Spleen (tissue), 13 donors: Measurements from ENCODE around the gene ATP13A5. TPM values are rescaled to one million over a fixed set of nuclear protein-coding genes. Genes with fewer than 3 reads are reported as not detected.

Experiments
- DNase-seq: peaks from one replicate; pipeline ENCODE4 v3.0.0-alpha.2; 2020
- H3K27ac ChIP-seq, 8 donors: fragments of 200-600 bp; sonication (generic) in 7 of 8; 1 replicate in 4 of 8; 2 replicates in 4 of 8; pipeline versions ENCODE4 v1.5.0 to v1.8.0; 2016 to 2021; ENCODE audit warnings: inconsistent platforms in 4 of 8, mild to moderate bottlenecking in 4 of 8, moderate library complexity in 1 of 8
- H3K27me3 ChIP-seq, 7 donors: fragments of 200-600 bp; sonication (generic) in 6 of 7; replicated peaks in 1 of 7; 1 replicate in 4 of 7; 2 replicates in 3 of 7; pipeline versions ENCODE4 v1.5.0 to v1.8.0; 2016 to 2021; ENCODE audit warnings: inconsistent platforms in 3 of 7, mild to moderate bottlenecking in 1 of 7
- H3K36me3 ChIP-seq, 6 donors: fragments of 200-600 bp; sonication (generic) in 5 of 6; 1 replicate in 4 of 6; 2 replicates in 2 of 6; pipeline versions ENCODE4 v1.5.0 to v1.8.0; 2016 to 2021; ENCODE audit warnings: inconsistent platforms in 2 of 6
- H3K4me1 ChIP-seq, 6 donors: fragments of 200-600 bp; sonication (generic) in 5 of 6; 1 replicate in 3 of 6; 2 replicates in 3 of 6; pipeline versions ENCODE4 v1.5.0 to v1.8.0; 2016 to 2021; ENCODE audit warnings: inconsistent platforms in 3 of 6
- H3K4me3 ChIP-seq, 8 donors: fragments of 200-600 bp; sonication (generic) in 7 of 8; 1 replicate in 4 of 8; 2 replicates in 4 of 8; pipeline versions ENCODE4 v1.5.0 to v1.8.0; 2016 to 2021; ENCODE audit warnings: inconsistent platforms in 4 of 8, mild to moderate bottlenecking in 4 of 8, moderate library complexity in 2 of 8
- H3K9me3 ChIP-seq, 8 donors: fragments of 200-600 bp; sonication (generic) in 7 of 8; 1 replicate in 4 of 8; 2 replicates in 4 of 8; pipeline versions ENCODE4 v1.5.0 to v1.8.0; 2016 to 2021; ENCODE audit warnings: inconsistent platforms in 4 of 8
- CTCF ChIP-seq, 11 experiments: fragments of 200-600 bp in 7 of 11; fragments of 450-650 bp in 4 of 11; sonication (generic) in 4 of 11; IDR thresholded peaks in 8 of 11; conservative IDR thresholded peaks in 3 of 11; 1 replicate in 7 of 11; 2 replicates in 4 of 11; pipeline versions ENCODE4 v1.4.0 to v1.8.0; 2016 to 2021; ENCODE audit warnings: antibody characterized with exemption in 11 of 11, inconsistent platforms in 4 of 11, mild to moderate bottlenecking in 1 of 11
- POLR2A ChIP-seq, 3 donors: fragments of 450-650 bp; IDR thresholded peaks; one replicate each; pipeline ENCODE4 v1.5.1; 2017; ENCODE audit warnings: antibody characterized with exemption in 3 of 3, mild to moderate bottlenecking in 1 of 3
- POLR2AphosphoS5 ChIP-seq, 3 donors: sonication (generic); formaldehyde crosslinking; IDR thresholded peaks; one replicate each; pipeline ENCODE4 v1.5.1; 2017; ENCODE audit warnings: antibody characterized with exemption in 3 of 3
- WGBS, 5 donors: extraction: QIAGEN DNeasy Blood & Tissue Kit in 3 of 5; methylation state at CpG; one replicate each; pipeline versions ENCODE4 v1.1.5 to v1.1.7; 2013 to 2018; 5-methylcytosine and 5-hydroxymethylcytosine counted together
- intact Hi-C: fragments of 100-400 bp; cut with DNase I; formaldehyde crosslinking; loops from one replicate; pipeline ENCODE4 v1.15.0; 2023; ENCODE audit warnings: low total_unique reads
- long read RNA-seq, 2 donors: transcript quantifications; one replicate each; lab custom pipeline, GENCODE V29; 2026
- polyA plus RNA-seq, 3 donors: library from polyadenylated mRNA; stranded (reverse); fragments of 200-250 nt; gene quantifications; one replicate each; pipeline ENCODE4 v1.2.1, GENCODE V29; 2013
- total RNA-seq, 7 donors: library from RNA; depleted of rRNA in 3 of 7; stranded (reverse); fragments of >200 nt in 3 of 7; fragmentation: NEBNext Ultra II Directional in 4 of 7; extraction: Animal tissue kit (Norgen Biotek cat#: 25700) in 4 of 7; gene quantifications; one replicate each; pipeline versions ENCODE4 v1.1.0 to v1.2.1, GENCODE V29; 2016 to 2021
- donor health status: healthy with polysubstance abuse.
- donor health status: DM: no; HTN: no; CAD: no; lungs with moderate emphysema.
- donor health status: DM: no; HTN: no; CAD: no.
- donor health status: Bipolar disorder and iron deficiency.
- donor health status: healthy.
- donor health status: DM: no; HTN: no; CAD: no.
- donor health status: DM: yes; HTN: yes; CAD: no.

Gene ATP13A5
- not detected for total RNA-seq
- polyA plus RNA-seq: under 1 TPM in 1 of 3 donors, not detected in 2; 0.13 TPM
- long read RNA-seq, donor 1: 0 reads
- long read RNA-seq, donor 2: 0 reads

GRCh38 chr3:193378706-193379105 is at the start of gene ATP13A5:
Gene ATP13A5 (minus strand): TSS chr3:193378753. CDS start chr3:193378725, 28 bp downstream.
- no peaks in the 10 kb centered on the region for H3K4me1 ChIP-seq
- H3K9me3 ChIP-seq: no peaks in the 10 kb centered on the region
- TF ChIP-seq CTCF (IDR thresholded peaks at IDR 0.05 in 8 of 11, conservative IDR thresholded peaks at IDR 0.05 in 3 of 11): no peak
- TF ChIP-seq POLR2A (IDR thresholded peaks at IDR 0.05): no peak
- no peak for TF ChIP-seq POLR2AphosphoS5 (IDR thresholded peaks at IDR 0.05)
- intact Hi-C loops: no loop called here
- no peaks in the 10 kb centered on the region for H3K27me3 ChIP-seq
- H3K27ac ChIP-seq: no peak within 1 kb of the TSS
- no peaks in the 10 kb centered on the region for H3K36me3 ChIP-seq
- no peak for DNase-seq
- no peak within 1 kb of the TSS for H3K4me3 ChIP-seq
- 63 to 77% (median 74%) methylated on average over 6 of the region's 6 CpGs for WGBS, 5 donors

GRCh38 chr3:193418576-193419373 is 40.2 kb upstream of the ATP13A5 start:
- DNase-seq: no peak
- Histone ChIP-seq H3K9me3 (peaks cover 0 to 85% (median 64%) of the 10 kb centered on the region in 8 donors), H3K4me1 (no peaks in the 10 kb centered on the region), H3K27me3 (no peaks in the 10 kb centered on the region), H3K36me3 (no peaks in the 10 kb centered on the region), H3K27ac (no peak overlapping the region), H3K4me3 (no peak overlapping the region)
- WGBS, 5 donors: 82 to 96% (median 90%) methylated on average over 3 to 4 of the region's 4 CpGs
- intact Hi-C loops: no loop called here
- TF ChIP-seq CTCF (IDR thresholded peaks at IDR 0.05 in 8 of 11, conservative IDR thresholded peaks at IDR 0.05 in 3 of 11) (no peak), POLR2AphosphoS5 (IDR thresholded peaks at IDR 0.05) (no peak)

- no peak for TF ChIP-seq POLR2AphosphoS5 (IDR thresholded peaks at IDR 0.05)
- no peaks in the 10 kb centered on the region for H3K27me3 ChIP-seq
- peaks cover 0 to 84% (median 60%) of the 10 kb centered on the region in 8 donors for H3K9me3 ChIP-seq
- no peak overlapping the region for H3K4me3 ChIP-seq
- H3K36me3 ChIP-seq: no peaks in the 10 kb centered on the region
- no peak overlapping the region for H3K27ac ChIP-seq
- WGBS, 5 donors: 93 to 100% (median 95%) methylated on average over 2 of the region's 2 CpGs
- intact Hi-C loops: no loop called here
- DNase-seq: no peak
- H3K4me1 ChIP-seq: no peaks in the 10 kb centered on the region
Measured at GRCh38 chr3:193416629-193417028, 38.1 kb upstream of the ATP13A5 start.

GRCh38 chr3:193407688-193408087 is 29.1 kb upstream of the ATP13A5 start:
- Histone ChIP-seq H3K27ac (no peak overlapping the region), H3K27me3 (no peaks in the 10 kb centered on the region), H3K9me3 (peaks cover 0 to 2% (median 0%) of the 10 kb centered on the region in 8 donors), H3K36me3 (no peaks in the 10 kb centered on the region), H3K4me1 (no peaks in the 10 kb centered on the region), H3K4me3 (no peak overlapping the region)
- TF ChIP-seq POLR2A (IDR thresholded peaks at IDR 0.05) (no peak), POLR2AphosphoS5 (IDR thresholded peaks at IDR 0.05) (no peak), CTCF (IDR thresholded peaks at IDR 0.05 in 8 of 11, conservative IDR thresholded peaks at IDR 0.05 in 3 of 11) (no peak)
- intact Hi-C loops: no loop called here
- DNase-seq: no peak
- 61 to 86% (median 65%) methylated on average over 1 of the region's 1 CpG for whole genome bisulfite sequencing, 5 donors
